ENCODE measurements around the gene BPHL. TPM values are rescaled to one million over a fixed set of nuclear protein-coding genes. Genes with fewer than 3 reads are reported as not detected.

Gene BPHL
- total RNA-seq, 1 experiment from 2014 or later = 48.7 TPM

DNA sequence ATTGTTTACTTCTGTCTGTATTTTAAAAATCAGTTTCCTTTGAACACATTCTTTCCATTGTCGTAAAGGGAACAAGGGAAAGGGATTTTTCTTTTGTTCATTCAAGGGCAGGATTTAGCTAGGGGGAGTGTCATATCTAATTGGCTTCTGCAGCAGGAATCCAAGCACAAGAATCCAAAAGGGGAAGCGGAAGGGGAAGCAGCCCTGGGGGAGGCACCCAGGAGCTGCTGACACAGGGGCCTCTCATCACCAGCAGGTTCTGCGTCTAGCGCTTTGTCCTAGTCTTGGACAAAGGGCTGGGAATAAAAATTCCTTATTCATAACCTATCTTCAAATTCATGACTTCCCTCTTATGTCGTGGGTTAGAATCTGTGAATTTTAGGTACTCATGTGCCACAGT lies 36.6 kb upstream of the BPHL start:
- H4K8ac ChIP-seq (replicated peaks; ENCODE audit: insufficient read length, low read depth, low read length) = no peak overlapping the region
- no peaks in the 10 kb centered on the region for H3K79me2 ChIP-seq (ENCODE audit: insufficient read depth, low read length)
- no peak overlapping the region for H3K56ac ChIP-seq (ENCODE audit: insufficient read length, low read depth, low read length)
- peaks cover 84 to 94% (median 91%) of the 10 kb centered on the region in 3 experiments for H3K36me3 Mint-ChIP-seq (ENCODE audit: insufficient read depth in 1 of 3, low read depth in 3 of 3)
- DNase-seq = no peak
- no peak overlapping the region for H3K9ac ChIP-seq (ENCODE audit: extremely low read depth, insufficient read length, low read length)
- no peaks in the 10 kb centered on the region for H3K27me3 ChIP-seq (ENCODE audit: insufficient read depth, low read length)
- no peak overlapping the region for H2BK15ac ChIP-seq (ENCODE audit: low read depth, low read length)
- peaks cover 26 to 36% of the 10 kb centered on the region in 2 experiments for H3K9me3 Mint-ChIP-seq
- no peak overlapping the region for H3K4ac ChIP-seq (ENCODE audit: low read depth, low read length)
- H4K5ac ChIP-seq (ENCODE audit: insufficient read length, low read depth, low read length) = no peak overlapping the region
- H3K4me1 Mint-ChIP-seq = peaks cover 12 to 13% of the 10 kb centered on the region in 2 experiments
- H3K4me3 Mint-ChIP-seq = no peak overlapping the region
- no peak overlapping the region for H2AFZ ChIP-seq (ENCODE audit: low read length)
- no CpG with 5 or more reads among the region's 5 CpGs for WGBS (ENCODE audit: extremely low coverage, insufficient read length, low lambda C conversion rate)
- no peak overlapping the region for H3K4me2 ChIP-seq (ENCODE audit: insufficient read depth, insufficient read length, low read length)
- no peak overlapping the region for H3K23ac ChIP-seq (ENCODE audit: insufficient read length, low read depth, low read length)
- no peak overlapping the region for H2AK5ac ChIP-seq (ENCODE audit: insufficient read length, low read length)
- no peak overlapping the region for H3T11ph ChIP-seq (ENCODE audit: low read length)
- H3K27me3 Mint-ChIP-seq (ENCODE audit: low read depth) = no peaks in the 10 kb centered on the region
- H3K18ac ChIP-seq (ENCODE audit: insufficient read length, low read depth, low read length) = no peak overlapping the region
- peaks cover 30% of the 10 kb centered on the region for H3K9me3 ChIP-seq (ENCODE audit: control insufficient read depth, low read depth, low read length)
- TF ChIP-seq, protein P1, sequence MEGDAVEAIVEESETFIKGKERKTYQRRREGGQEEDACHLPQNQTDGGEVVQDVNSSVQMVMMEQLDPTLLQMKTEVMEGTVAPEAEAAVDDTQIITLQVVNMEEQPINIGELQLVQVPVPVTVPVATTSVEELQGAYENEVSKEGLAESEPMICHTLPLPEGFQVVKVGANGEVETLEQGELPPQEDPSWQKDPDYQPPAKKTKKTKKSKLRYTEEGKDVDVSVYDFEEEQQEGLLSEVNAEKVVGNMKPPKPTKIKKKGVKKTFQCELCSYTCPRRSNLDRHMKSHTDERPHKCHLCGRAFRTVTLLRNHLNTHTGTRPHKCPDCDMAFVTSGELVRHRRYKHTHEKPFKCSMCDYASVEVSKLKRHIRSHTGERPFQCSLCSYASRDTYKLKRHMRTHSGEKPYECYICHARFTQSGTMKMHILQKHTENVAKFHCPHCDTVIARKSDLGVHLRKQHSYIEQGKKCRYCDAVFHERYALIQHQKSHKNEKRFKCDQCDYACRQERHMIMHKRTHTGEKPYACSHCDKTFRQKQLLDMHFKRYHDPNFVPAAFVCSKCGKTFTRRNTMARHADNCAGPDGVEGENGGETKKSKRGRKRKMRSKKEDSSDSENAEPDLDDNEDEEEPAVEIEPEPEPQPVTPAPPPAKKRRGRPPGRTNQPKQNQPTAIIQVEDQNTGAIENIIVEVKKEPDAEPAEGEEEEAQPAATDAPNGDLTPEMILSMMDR (conservative IDR thresholded peaks at IDR 0.05) = no peak
- no peaks in the 10 kb centered on the region for H3K79me1 ChIP-seq (ENCODE audit: insufficient read depth, low read depth, low read length, poor library complexity, severe bottlenecking)
- H2BK120ac ChIP-seq (ENCODE audit: low read depth, low read length, poor library complexity, severe bottlenecking) = no peak overlapping the region
- H3K27ac ChIP-seq (ENCODE audit: insufficient read length, low read depth, low read length) = no peak overlapping the region
- no peaks in the 10 kb centered on the region for H4K20me1 ChIP-seq (ENCODE audit: control insufficient read depth, insufficient read depth, insufficient read length)
- no peak overlapping the region for H2BK12ac ChIP-seq (ENCODE audit: insufficient read length, low read depth, low read length)
- H3K4me1 ChIP-seq (ENCODE audit: insufficient read depth, low read length) = no peaks in the 10 kb centered on the region; the same call in 1 of the 2 replicates
- no peak overlapping the region for H2BK20ac ChIP-seq (ENCODE audit: low read depth, low read length, poor library complexity, severe bottlenecking)
- no peak overlapping the region for H2BK5ac ChIP-seq (ENCODE audit: insufficient read length, low read length)
- H4K91ac ChIP-seq (ENCODE audit: insufficient read length, low read depth, low read length) = no peak overlapping the region
- no peaks in the 10 kb centered on the region for H3K23me2 ChIP-seq (ENCODE audit: insufficient read length, low read depth, low read length, poor library complexity, severe bottlenecking)
- H3K14ac ChIP-seq (ENCODE audit: insufficient read depth, low read length) = no peak overlapping the region
- H3K27ac Mint-ChIP-seq = no peak overlapping the region

Measured in H9 (cell line).